Measurements from ENCODE around the gene FAM200C.

Gene FAM200C

DNA sequence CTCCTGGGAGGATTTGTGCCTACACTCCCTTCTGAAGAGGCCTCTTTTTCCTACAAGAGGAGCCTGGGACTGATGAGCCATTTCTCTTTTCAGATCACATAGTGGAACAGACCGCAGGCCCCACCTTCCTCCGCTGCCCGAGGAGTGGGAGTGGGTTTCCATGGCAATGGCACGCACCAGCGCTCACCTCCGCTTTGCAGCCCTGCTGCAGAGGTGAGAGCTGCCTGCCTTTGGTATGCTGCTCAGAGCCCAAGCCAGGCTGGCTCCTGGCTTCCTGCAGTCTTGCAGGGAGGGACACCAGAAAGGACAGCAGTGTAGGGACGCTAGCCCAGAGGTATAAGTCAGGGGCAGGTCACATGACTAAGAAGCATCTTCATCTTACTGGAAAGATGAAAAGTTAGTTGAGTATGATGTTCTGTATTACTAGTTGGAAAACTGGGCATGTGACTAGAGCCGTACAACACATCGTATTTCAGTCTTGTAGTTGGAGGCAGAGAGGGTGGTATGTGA lies 34.2 kb upstream of the FAM200C start:
- TF ChIP-seq, protein P1, sequence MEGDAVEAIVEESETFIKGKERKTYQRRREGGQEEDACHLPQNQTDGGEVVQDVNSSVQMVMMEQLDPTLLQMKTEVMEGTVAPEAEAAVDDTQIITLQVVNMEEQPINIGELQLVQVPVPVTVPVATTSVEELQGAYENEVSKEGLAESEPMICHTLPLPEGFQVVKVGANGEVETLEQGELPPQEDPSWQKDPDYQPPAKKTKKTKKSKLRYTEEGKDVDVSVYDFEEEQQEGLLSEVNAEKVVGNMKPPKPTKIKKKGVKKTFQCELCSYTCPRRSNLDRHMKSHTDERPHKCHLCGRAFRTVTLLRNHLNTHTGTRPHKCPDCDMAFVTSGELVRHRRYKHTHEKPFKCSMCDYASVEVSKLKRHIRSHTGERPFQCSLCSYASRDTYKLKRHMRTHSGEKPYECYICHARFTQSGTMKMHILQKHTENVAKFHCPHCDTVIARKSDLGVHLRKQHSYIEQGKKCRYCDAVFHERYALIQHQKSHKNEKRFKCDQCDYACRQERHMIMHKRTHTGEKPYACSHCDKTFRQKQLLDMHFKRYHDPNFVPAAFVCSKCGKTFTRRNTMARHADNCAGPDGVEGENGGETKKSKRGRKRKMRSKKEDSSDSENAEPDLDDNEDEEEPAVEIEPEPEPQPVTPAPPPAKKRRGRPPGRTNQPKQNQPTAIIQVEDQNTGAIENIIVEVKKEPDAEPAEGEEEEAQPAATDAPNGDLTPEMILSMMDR (IDR thresholded peaks at IDR 0.05; ENCODE audit: extremely low read depth, missing control alignments), result no peak
- peak; percentile 77 for DNase-seq (ENCODE audit: low spot score)

DNA sequence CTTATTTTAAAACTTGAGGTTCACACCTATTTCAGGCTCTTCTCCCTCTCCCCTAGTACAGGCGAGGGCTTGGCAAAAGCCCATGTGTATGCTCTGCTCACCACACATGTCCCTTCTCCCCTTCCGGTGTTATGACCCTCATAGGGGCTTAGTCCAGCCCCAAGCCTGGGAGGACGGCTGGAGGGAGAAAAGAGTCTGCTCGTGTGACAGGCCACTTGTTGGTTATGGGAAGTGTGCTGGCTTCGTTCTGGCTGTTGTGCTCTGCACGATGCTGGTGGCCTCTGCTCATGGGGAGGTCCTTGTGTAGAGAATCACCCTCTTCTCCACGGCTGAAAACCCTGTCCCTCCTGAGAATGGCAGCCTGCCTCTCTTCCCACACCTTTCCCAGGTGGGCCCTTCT lies 32.9 kb upstream of the FAM200C start:
- TF ChIP-seq, protein P1 (IDR thresholded peaks at IDR 0.05; ENCODE audit: extremely low read depth, missing control alignments), result no peak
- DNase-seq (ENCODE audit: low spot score), result no peak

DNA sequence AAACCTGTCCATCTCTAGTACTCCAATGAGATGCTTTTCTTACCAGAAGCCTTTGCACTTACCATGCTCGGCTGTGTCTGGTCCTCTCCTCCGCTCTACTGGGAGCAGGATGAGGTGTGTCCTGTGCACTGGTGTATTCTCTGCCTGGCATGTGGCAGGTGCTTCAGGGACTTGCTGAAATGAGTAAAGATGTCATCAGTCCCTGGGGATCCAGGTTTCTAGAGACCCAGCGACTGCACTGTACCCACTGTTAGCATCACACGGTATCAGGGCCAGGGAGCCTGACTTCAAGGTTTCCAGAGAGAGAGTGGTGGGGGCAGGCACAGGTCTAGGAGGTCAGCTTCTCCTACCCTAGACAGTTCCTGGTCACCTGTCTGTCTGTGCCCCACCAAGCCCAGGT lies 32.3 kb upstream of the FAM200C start:
- DNase-seq (ENCODE audit: low spot score), result no peak
- TF ChIP-seq, protein P1 (IDR thresholded peaks at IDR 0.05; ENCODE audit: extremely low read depth, missing control alignments), result no peak

DNA sequence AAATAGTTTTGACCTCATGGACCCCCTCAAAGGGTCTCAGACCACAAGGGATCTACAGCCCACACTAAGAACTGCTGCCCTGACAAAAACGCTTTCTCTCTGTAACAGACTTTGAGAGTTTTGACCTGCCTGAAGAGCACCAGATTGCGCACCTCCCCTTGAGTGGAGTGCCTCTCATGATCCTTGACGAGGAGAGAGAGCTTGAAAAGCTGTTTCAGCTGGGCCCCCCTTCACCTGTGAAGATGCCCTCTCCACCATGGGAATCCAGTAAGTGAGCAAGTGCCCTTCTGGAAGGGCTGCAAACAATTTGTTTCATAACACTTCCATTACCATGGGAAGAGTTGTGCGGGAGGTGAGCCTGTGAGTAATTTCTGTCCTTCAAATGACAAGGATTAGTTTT lies 27.8 kb upstream of the FAM200C start:
- TF ChIP-seq, protein P1 (IDR thresholded peaks at IDR 0.05; ENCODE audit: extremely low read depth, missing control alignments), result no peak
- DNase-seq (ENCODE audit: low spot score), result no peak

DNA sequence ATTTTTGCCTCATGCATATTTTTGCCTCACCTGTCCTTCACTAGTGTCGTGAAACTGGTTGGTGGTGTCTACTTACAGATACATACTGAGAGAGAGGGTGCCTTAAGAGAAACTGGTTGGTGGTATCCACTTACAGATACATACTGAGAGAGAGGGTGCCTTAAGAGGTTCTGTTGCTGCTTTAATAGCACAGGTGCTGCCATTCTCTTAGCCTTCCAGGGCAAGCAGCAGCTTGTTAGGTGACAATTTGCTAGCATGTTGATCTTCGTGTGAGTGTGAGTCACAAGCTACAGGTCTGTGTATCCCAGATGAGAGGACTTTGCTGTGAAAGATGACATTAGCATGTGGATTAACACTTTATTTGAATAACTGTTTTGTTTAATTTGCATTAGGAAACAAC lies 23.2 kb upstream of the FAM200C start:
- TF ChIP-seq, protein P1 (IDR thresholded peaks at IDR 0.05; ENCODE audit: extremely low read depth, missing control alignments), result no peak
- no peak for DNase-seq (ENCODE audit: low spot score)

DNA sequence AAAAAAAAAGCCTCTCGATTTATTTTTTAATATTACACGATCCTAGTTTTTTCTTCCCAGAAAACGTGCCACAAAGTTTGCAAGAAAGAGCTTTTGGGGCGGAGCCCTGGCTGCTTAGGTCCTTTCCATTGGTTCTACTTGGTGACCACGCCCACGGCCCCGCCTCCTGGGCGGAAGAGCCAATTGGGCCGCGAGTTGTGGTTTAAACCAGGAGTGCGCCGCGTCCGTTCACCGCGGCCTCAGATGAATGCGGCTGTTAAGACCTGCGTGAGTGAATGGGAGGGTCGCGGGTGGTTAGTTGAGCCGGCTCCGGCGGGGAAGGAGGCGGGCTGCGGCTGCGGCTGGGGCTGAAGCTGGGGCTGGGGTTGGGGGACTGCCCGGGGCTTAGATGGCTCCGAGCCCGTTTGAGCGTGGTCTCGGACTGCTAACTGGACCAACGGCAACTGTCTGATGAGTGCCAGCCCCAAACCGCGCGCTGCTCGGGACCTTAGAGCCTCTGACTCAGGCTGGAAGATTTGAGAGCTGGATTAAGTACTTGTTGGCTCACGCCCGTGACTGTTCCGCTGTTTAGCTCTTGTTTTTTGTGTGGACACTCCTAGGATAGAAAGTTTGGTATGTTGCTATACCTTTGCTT lies 21.9 kb upstream of the FAM200C start, which contains the start of gene PTTG1:
Gene PTTG1, plus strand, starts transcription at position 231 of the 634 bp plus-strand sequence. CDS start 458 bp downstream, outside the sequence.
- TF ChIP-seq, protein P1 (IDR thresholded peaks at IDR 0.05; ENCODE audit: extremely low read depth, missing control alignments), result no peak
- DNase-seq (ENCODE audit: low spot score), result peak; percentile 84

DNA sequence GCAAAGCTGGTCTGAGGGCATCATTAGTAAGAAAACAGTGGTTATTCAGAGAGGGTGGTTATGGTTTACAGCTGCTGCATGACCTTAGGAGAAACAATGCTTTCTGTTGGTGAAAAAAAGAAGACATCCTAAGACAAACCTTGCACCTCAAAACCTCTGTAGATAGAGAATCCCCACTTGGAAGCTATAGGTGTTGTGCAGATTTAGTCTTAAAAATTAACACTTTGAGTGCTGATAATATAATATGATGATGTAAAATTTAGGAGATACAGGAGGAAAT lies 20.4 kb upstream of the FAM200C start:
- no peak for DNase-seq (ENCODE audit: low spot score)
- TF ChIP-seq, protein P1 (IDR thresholded peaks at IDR 0.05; ENCODE audit: extremely low read depth, missing control alignments), result no peak

All from GM20000 (cell line).